Naive B cell (primary cell): ENCODE results near the gene CBX4. TPM values are rescaled to one million over a fixed set of nuclear protein-coding genes. Genes with fewer than 3 reads are reported as not detected.
A peak's percentile ranks its signal among the peaks of the same experiment; 100 is the strongest.

Source experiments
- ATAC-seq, 2 donors: fragments of 150-1000 bp; cut with Tn5 transposase; 2 replicates each; pipeline ENCODE4 v1.10.0; 2021; ENCODE audit warnings: low read depth in 2 of 2, mild to moderate bottlenecking in 2 of 2, moderate library complexity in 2 of 2
- DNase-seq: peaks from one replicate; pipeline ENCODE4 v3.0.0; 2022
- H3K27ac Mint-ChIP-seq, 6 donors: one replicate each; pipeline ENCODE4 v1.8.0; 2020 to 2022; ENCODE audit warnings: mild to moderate bottlenecking in 6 of 6, mixed read lengths in 6 of 6, moderate library complexity in 5 of 6, inconsistent platforms in 2 of 6
- H3K27me3 Mint-ChIP-seq, 3 donors: one replicate each; pipeline ENCODE4 v1.8.0; 2021 to 2022; ENCODE audit warnings: mixed read lengths in 3 of 3, mild to moderate bottlenecking in 1 of 3
- H3K36me3 Mint-ChIP-seq, 2 donors: one replicate each; pipeline ENCODE4 v1.8.0; 2020 to 2022; ENCODE audit warnings: mixed read lengths in 2 of 2, inconsistent platforms in 1 of 2, mild to moderate bottlenecking in 1 of 2
- H3K4me1 Mint-ChIP-seq, 3 donors: one replicate each; pipeline ENCODE4 v1.8.0; 2020 to 2022; ENCODE audit warnings: mixed read lengths in 3 of 3, inconsistent platforms in 1 of 3, mild to moderate bottlenecking in 1 of 3, moderate library complexity in 1 of 3
- H3K4me3 Mint-ChIP-seq, 8 donors: one replicate each; pipeline ENCODE4 v1.8.0; 2020 to 2022; ENCODE audit warnings: mild to moderate bottlenecking in 8 of 8, mixed read lengths in 8 of 8, moderate library complexity in 8 of 8, inconsistent platforms in 2 of 8
- H3K9me3 Mint-ChIP-seq, 7 donors: one replicate each; pipeline ENCODE4 v1.8.0; 2020 to 2022; ENCODE audit warnings: mixed read lengths in 7 of 7, mild to moderate bottlenecking in 5 of 7, inconsistent platforms in 2 of 7, moderate library complexity in 1 of 7
- polyA plus RNA-seq, 6 donors: library from polyadenylated mRNA; unstranded; fragments of 300-500 nt; fragmentation: Illumina TruSeq; gene quantifications; one replicate each; pipeline ENCODE4 v1.2.3, GENCODE V29; 2021; ENCODE audit warnings: low read depth in 6 of 6

The CBX4 gene
- polyA plus RNA-seq, 6 donors from 2014 or later, result 3.3 to 17.1 (median 9.6) TPM

DNA sequence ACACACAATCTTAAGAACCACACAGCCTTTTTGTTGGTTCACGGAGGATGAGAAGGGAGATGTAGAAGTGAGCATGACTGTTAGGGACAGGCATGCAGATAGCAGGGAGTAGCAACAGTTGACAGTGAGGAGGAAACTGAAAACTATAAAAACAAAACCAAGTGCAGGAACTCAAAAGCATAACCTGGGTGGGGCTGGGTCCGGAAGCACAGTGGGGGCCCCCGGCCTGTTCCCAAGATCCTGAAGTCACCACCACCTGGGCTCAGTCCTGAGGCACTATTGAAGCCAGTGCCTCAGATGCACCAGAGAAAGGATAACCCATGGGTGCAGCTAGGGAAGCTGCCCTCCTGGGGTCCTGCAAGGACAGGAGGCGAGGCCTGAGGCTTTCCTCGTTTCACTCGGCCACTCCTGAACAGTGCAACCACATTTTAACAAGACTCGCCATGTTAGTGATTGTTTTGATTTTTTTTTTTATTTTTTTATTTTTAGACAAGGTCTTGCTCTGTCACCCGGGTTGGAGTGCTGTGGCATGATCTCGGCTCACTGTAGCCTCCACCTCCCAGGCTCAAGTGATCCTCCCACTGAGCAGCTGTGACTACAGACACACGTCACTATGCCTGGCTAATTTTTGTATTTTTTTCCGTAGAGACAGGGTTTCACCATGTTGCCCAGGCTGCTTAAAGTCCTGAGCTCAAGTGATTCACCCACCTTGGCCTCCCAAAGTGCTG, 27.7 kb upstream of the CBX4 start:
- no peaks in the 10 kb centered on the region for H3K9me3 Mint-ChIP-seq
- H3K36me3 Mint-ChIP-seq, result no peaks in the 10 kb centered on the region
- H3K27ac Mint-ChIP-seq, result peak overlapping the region in 5 of 6 donors; percentile 49 to 98 (median 82)
- DNase-seq, result peak; percentile 45
- ATAC-seq, result peak; percentile 61 to 77
- peaks cover 7 to 39% (median 37%) of the 10 kb centered on the region in 3 donors for H3K27me3 Mint-ChIP-seq
- H3K4me1 Mint-ChIP-seq, result peaks cover 7 to 32% (median 9%) of the 10 kb centered on the region in 3 donors
- H3K4me3 Mint-ChIP-seq, result peak overlapping the region in 7 of 8 donors; percentile 27 to 90 (median 42)

DNA sequence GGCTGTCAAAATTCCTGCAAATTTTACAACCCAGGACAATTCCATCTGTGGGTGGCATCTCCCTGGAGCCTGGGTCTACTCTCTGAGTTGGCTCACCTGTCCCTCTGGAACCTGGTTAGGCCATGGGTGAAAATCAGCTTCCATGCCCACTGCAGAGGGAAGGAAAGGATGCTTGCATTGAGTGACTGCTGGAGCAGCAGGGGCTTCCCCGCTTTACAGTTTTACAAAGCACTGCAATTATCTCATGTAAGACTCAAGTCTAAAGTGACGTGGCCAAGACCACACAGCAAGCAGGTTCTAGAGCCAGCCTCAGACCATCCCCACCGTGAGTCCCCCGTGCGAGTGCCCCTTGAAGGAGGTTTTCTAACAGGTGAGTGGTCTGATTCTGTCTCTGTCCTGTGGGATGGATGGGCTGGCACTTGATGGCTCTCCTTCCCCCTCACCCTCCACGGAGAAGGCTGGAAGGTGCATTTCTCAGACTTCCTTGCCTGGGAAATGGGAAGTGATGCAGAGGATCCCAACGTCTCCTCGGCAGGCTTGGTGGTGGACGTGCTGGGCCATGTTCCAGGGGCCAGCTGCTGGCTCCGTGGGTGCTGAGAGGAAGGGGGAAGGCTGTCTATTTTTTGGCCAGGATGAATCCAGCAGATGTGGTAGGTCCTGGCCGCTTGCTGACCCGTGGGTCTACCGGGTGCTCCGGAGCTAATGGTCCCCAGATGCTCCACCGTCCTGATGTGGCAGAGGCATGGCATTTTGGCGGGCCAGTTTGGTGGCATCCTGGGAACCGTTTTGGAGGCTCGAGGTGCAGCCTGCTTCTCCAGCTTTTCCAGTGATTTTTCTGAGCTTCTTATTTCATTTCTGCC, 26.3 kb upstream of the CBX4 start:
- Mint-ChIP-seq H3K36me3 (no peaks in the 10 kb centered on the region), H3K4me3 (peak overlapping the region in 1 of 8 donors; percentile 47), H3K9me3 (no peaks in the 10 kb centered on the region), H3K27me3 (peaks cover 8 to 43% (median 42%) of the 10 kb centered on the region in 3 donors), H3K4me1 (peaks cover 13 to 38% (median 16%) of the 10 kb centered on the region in 3 donors), H3K27ac (peak overlapping the region in 1 of 6 donors; percentile 56)
- no peak for DNase-seq
- ATAC-seq, result no peak

DNA sequence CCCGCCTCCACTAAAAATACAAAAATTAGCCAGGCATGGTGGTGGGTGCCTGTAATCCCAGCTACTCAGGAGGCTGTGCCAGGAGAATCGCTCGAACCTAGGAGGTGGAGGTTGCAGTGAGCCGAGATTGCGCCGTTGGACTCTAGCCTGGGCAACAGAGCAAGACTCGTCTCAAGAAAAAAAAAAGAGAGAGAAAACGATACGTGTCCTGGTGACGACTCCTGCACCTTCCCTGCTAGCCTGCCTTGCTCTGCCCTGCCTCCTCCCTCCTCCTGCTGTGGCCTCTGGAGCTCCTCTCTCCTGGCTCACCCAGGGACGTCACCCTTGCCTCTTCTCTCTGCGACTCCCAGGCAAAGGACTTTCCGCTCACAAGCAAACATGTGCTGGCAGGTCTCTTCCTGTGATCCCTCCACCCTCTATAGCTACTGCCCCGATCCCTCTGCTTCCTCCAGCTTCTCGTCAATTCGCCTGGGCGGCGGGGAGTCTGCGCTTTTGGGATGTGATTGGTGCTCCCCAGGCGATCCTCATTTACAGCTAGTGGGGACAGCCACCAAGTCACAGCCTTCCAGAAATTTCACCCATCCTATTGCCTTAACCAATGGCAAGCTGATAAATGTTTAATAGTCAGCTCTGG, 25.5 kb upstream of the CBX4 start:
- DNase-seq, result no peak
- peaks cover 8 to 47% (median 43%) of the 10 kb centered on the region in 3 donors for H3K27me3 Mint-ChIP-seq
- no peaks in the 10 kb centered on the region for H3K36me3 Mint-ChIP-seq
- peak overlapping the region in 1 of 8 donors; percentile 76 for H3K4me3 Mint-ChIP-seq
- H3K27ac Mint-ChIP-seq, result peak overlapping the region in 1 of 6 donors; percentile 34
- ATAC-seq, result no peak
- H3K9me3 Mint-ChIP-seq, result no peaks in the 10 kb centered on the region
- H3K4me1 Mint-ChIP-seq, result peaks cover 13 to 38% (median 19%) of the 10 kb centered on the region in 3 donors

DNA sequence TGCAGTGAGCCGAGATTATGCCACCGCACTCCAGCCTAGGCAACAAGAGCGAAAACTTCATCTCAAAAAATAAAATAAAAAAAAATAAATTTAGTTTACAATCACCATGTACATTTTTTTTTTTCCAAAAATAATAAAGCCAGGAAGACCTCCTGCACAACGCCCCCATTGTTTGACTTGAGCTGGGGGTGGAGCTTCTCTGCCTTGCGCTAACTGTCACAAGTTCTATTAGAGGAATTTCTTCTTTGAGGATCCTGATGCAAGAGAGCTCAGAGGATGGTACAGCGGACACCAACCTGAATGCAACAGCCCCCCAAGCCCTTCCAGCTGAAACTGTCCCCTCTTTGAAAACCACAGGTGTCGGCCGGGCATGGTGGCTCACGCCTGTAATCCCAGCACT, 24.9 kb upstream of the CBX4 start:
- H3K27ac Mint-ChIP-seq, result no peak overlapping the region
- DNase-seq, result no peak
- H3K36me3 Mint-ChIP-seq, result no peaks in the 10 kb centered on the region
- H3K4me3 Mint-ChIP-seq, result peak overlapping the region in 1 of 8 donors; percentile 29
- peaks cover 13 to 38% (median 19%) of the 10 kb centered on the region in 3 donors for H3K4me1 Mint-ChIP-seq
- peaks cover 8 to 50% (median 45%) of the 10 kb centered on the region in 3 donors for H3K27me3 Mint-ChIP-seq
- no peaks in the 10 kb centered on the region for H3K9me3 Mint-ChIP-seq
- no peak for ATAC-seq

DNA sequence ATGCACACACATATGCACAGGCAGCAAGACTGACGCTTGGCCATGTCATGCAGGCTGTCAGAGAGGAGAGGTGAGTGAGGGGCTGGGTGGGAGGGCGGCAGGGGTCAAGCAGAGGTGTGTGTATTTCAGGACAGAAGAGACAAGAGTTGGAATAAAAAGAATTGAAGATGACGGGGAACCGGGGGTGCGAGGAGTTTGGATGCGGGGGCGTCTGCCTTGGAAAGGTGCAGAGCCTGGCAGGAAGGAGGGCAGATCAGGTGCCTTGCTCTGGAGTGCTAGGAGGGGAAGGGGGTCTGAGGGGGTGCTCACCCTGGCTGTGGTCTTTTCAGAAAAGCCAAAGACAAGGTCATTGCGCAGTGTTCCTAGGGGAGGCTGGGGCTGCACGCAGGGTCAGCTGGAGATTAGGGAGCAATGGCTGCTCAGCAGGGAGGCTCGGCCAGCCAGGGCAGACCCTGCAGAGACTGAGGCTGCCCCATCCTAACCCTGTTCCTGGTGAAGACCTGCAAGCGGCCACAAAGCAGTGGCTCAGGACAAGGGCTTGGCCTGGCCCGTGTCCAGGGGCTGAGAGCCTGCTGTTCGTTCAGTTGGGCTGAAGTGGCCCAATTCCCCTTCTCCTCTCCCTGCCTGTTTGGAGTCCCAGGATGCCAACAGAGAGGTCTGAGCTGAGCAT, 23.7 kb upstream of the CBX4 start:
- Mint-ChIP-seq H3K27me3 (peaks cover 8 to 59% (median 58%) of the 10 kb centered on the region in 3 donors), H3K27ac (peak overlapping the region in 1 of 6 donors; percentile 65), H3K4me3 (peak overlapping the region in 1 of 8 donors; percentile 40), H3K9me3 (no peaks in the 10 kb centered on the region), H3K36me3 (no peaks in the 10 kb centered on the region), H3K4me1 (peaks cover 13 to 36% (median 19%) of the 10 kb centered on the region in 3 donors)
- DNase-seq (no peak), ATAC-seq (no peak)

DNA sequence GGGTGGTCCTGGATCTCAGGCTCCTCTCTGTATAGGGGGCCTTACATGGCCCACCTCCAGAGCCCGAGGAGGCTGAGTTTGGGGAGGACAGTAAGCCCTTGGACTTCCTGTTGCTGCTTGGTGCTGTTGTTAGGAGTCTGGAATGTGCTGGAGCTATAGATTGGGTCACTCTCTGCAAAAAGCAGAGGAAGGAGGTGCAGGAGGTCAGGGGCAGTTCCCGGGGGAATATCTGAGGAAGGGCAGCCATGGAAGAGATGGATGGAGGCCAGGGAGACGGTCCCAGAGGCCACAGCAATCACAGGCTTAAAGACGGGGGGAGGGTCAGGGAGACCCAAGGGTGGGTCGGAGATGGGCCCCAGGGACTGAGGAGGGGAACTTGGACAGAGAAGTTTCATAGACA, 23.0 kb upstream of the CBX4 start:
- Mint-ChIP-seq H3K27me3 (peaks cover 8 to 66% (median 64%) of the 10 kb centered on the region in 3 donors), H3K4me3 (peak overlapping the region in 2 of 8 donors; percentile 11 to 70), H3K36me3 (no peaks in the 10 kb centered on the region), H3K27ac (peak overlapping the region in 1 of 6 donors; percentile 56), H3K9me3 (no peaks in the 10 kb centered on the region), H3K4me1 (peaks cover 13 to 29% (median 19%) of the 10 kb centered on the region in 3 donors)
- DNase-seq (no peak), ATAC-seq (no peak)

DNA sequence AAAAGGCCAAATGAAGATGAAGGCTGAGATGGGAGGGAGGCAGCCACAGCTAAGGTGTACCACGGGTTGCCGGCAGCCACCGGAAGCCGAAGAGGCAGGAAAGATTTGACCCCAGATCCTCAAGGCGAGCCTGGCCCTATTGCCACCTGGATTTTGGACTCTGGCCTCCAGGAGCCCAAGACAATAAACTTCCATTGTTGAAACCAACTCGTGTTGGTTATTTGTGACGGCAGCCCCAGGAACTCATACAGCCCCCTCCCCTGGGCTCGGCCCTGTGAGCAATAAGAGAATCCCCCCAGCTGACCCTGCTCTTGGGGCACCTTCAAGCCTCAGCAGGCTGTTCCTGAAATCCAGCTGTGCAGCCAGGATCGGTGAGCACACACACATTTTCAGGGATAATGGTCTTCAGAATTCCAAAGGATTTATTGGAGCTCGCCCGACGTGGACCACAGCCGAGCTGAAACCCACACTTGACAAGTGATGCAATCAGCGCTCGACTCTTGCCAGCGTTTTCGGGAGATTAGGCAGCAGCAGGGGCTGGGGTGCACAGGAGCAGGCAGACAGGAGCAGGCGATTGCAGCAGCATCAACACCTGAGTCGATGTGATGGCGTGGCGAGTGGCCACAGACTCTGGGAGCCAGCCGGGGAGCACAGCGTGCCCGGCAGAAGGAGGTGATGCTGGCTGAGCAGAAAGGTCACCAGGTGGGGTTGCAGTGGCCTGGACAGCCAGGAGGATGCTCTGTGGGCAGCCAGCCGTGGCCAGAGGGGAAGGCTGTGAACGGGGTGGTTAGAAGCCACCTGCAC, 22.4 kb upstream of the CBX4 start:
- no peak for ATAC-seq
- Mint-ChIP-seq H3K4me3 (peak overlapping the region in 2 of 8 donors; percentile 41 to 70), H3K9me3 (no peaks in the 10 kb centered on the region), H3K27me3 (peaks cover 12 to 72% (median 70%) of the 10 kb centered on the region in 3 donors), H3K36me3 (no peaks in the 10 kb centered on the region), H3K4me1 (peaks cover 13 to 23% (median 19%) of the 10 kb centered on the region in 3 donors), H3K27ac (peak overlapping the region in 2 of 6 donors; percentile 54 to 79)
- DNase-seq, result no peak

DNA sequence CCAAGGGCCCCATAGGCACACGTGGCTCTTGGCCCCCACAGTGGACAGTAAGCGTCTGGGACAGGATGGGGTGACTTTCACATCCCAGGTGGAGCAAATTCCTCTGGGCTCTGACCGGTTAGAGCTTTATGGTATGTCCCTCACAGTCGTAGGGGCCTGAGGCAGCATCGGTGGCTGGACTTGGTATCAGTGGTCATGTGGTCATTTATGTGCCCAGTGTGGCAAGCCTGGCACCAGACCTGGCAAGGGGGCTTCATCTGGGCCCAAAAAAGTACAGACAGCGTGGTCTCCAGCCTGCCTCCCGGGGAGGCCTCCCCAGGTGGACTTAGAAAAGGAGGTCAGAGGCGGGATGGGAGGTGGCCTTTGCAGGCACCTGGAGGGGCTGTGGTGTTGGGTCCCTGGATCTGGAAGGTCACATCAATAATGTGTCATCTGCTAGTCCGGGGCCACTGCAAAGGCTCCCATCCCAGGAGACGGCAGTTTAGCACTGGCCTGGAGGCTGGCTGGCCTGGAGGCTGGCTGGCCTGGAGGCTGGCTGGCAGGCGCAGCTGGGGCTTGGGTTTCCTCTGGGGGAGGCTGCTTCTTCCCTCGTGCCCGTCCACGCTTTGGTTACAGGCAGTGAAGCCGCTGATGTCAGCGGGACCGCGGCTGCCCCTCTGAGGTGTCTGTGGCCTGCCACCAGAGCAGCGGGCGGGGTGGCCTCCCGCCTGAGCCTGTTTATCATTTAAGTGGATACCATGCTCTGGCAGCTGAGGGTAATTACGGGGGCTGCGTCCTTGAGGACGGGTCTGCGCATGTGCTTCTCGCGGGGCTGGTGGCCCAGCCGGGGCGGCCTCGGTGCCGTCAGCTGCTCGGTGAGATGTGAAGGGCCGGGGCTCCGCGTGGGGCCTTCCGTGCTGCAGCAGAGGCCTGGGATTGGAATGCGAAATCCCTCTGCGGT, 20.7 kb upstream of the CBX4 start:
- peaks cover 15 to 80% (median 79%) of the 10 kb centered on the region in 3 donors for H3K27me3 Mint-ChIP-seq
- H3K4me1 Mint-ChIP-seq, result peaks cover 13 to 19% (median 15%) of the 10 kb centered on the region in 3 donors
- DNase-seq (no peak), ATAC-seq (no peak)
- H3K4me3 Mint-ChIP-seq, result no peak overlapping the region
- H3K36me3 Mint-ChIP-seq, result no peaks in the 10 kb centered on the region
- H3K27ac Mint-ChIP-seq, result no peak overlapping the region
- H3K9me3 Mint-ChIP-seq, result no peaks in the 10 kb centered on the region

DNA sequence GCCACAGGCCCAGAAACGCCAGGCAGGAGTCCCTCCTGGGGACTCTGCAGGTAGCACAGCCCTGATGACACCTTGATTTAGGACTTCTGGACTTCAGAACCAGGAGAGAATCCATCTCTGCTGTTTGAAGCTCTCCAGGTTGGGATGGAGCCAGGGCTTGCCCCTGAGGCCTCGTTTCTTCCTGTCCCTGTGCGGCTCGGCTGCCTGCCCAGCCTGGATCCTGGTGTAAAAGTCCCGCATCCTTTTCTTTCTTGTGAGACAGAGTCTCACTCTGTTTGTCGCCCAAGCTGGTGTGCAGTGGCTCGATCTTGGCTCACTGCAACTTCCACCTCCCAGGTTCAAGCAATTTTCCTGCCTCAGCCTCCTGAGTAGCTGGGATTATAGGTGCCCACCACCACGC, 17.9 kb upstream of the CBX4 start:
- H3K4me1 Mint-ChIP-seq, result peaks cover 9 to 13% (median 12%) of the 10 kb centered on the region in 3 donors
- no peak for ATAC-seq
- no peak overlapping the region for H3K27ac Mint-ChIP-seq
- H3K36me3 Mint-ChIP-seq, result no peaks in the 10 kb centered on the region
- no peak overlapping the region for H3K4me3 Mint-ChIP-seq
- H3K9me3 Mint-ChIP-seq, result no peaks in the 10 kb centered on the region
- no peak for DNase-seq
- H3K27me3 Mint-ChIP-seq, result peaks cover 12 to 59% (median 59%) of the 10 kb centered on the region in 3 donors

DNA sequence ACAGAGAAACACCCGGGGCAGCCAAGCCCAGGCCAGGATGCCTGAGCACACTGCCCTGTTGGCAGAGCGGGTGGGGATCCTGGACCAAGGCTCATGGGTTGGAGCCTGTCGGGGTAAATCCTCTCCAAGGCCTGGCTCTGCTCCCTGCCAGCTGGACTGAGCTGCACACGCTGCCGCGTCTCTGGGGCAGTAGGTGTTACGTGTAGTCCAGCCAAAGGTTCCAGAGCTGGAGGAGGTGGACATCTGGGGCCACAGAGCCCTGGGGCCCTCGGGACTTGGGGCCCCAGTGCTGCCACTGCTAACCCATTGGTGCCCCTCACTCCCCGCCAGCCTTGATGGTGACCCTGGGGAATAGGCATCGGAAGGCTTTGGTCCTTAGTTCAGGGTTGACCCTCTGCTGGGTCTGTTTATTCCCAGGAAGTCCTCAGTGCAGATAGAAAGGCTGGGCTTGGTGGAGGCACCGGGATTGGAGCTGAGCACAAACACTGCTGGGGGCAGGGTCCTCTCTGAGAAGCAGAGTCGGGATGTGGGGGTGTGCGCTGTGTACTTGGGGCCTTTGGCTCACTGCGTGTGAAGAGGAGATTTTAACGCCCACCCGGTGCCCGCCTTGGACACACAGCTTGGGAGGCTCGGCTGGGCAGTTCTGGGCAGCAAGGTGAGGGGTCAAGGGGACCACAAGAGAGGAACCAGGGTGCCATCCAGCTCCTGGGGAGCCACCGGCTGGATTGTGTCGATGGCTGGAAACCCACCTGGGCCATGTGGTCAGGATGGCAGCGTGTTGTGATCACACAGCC, 16.3 kb upstream of the CBX4 start:
- no peaks in the 10 kb centered on the region for H3K9me3 Mint-ChIP-seq
- DNase-seq (no peak), ATAC-seq (no peak)
- no peaks in the 10 kb centered on the region for H3K36me3 Mint-ChIP-seq
- H3K27me3 Mint-ChIP-seq, result peaks cover 11 to 55% (median 48%) of the 10 kb centered on the region in 3 donors
- H3K27ac Mint-ChIP-seq, result peak overlapping the region in 1 of 6 donors; percentile 69
- H3K4me3 Mint-ChIP-seq, result no peak overlapping the region
- H3K4me1 Mint-ChIP-seq, result peaks cover 2 to 5% (median 4%) of the 10 kb centered on the region in 3 donors
